HepG2 (cell line): ENCODE data around the gene ZNF483. TPM values are rescaled to one million over a fixed set of nuclear protein-coding genes. Genes with fewer than 3 reads are reported as not detected.

Experiments used
- ELF3 ChIP-seq: IDR thresholded peaks from 2 replicates; pipeline ENCODE4 v1.6.1; 2016; ENCODE audit warnings: missing genetic modification reagents, missing compliant biosample characterization
- ELF4 ChIP-seq: sonication (generic); formaldehyde crosslinking; IDR thresholded peaks from 2 replicates; pipeline ENCODE4 v1.5.0; 2020; ENCODE audit warnings: missing genetic modification reagents, mild to moderate bottlenecking, moderate library complexity, borderline replicate concordance
- FOSL2 ChIP-seq: sonication (generic); formaldehyde crosslinking; IDR thresholded peaks from 2 replicates; pipeline ENCODE4 v1.4.0; 2020; ENCODE audit warnings: missing genetic modification reagents
- HDAC1 ChIP-seq: sonication (generic); formaldehyde crosslinking; IDR thresholded peaks from 2 replicates; pipeline ENCODE4 v1.5.1; 2020; ENCODE audit warnings: mild to moderate bottlenecking, missing genetic modification reagents
- JUND ChIP-seq: sonication (generic); formaldehyde crosslinking; IDR thresholded peaks from 2 replicates; pipeline ENCODE4 v1.8.0; 2022; ENCODE audit warnings: mild to moderate bottlenecking, missing genetic modification reagents
- MAFG ChIP-seq: sonication (generic); formaldehyde crosslinking; IDR thresholded peaks from 2 replicates; pipeline ENCODE4 v1.5.1; 2020; ENCODE audit warnings: mild to moderate bottlenecking, missing genetic modification reagents
- MXD4 ChIP-seq: IDR thresholded peaks from 2 replicates; pipeline ENCODE4 v1.6.1; 2016; ENCODE audit warnings: mild to moderate bottlenecking, missing biosample characterization, missing genetic modification reagents
- MXI1 ChIP-seq: IDR thresholded peaks from 3 replicates; pipeline ENCODE4 v1.6.1; 2012; ENCODE audit warnings: low read depth, low read length, inconsistent platforms, borderline replicate concordance
- PPARG ChIP-seq: conservative IDR thresholded peaks from 2 replicates; pipeline ENCODE4 v1.6.1; 2016; ENCODE audit warnings: missing biosample characterization, missing genetic modification reagents
- RARG ChIP-seq: sonication (generic); formaldehyde crosslinking; IDR thresholded peaks from 2 replicates; pipeline ENCODE4 v1.4.0; 2020; ENCODE audit warnings: low read depth, mild to moderate bottlenecking, missing genetic modification reagents
- SRSF1 ChIP-seq: fragments of 200-400 bp; formaldehyde crosslinking; optimal IDR thresholded peaks from 2 replicates; pipeline ENCODE3; 2017; ENCODE audit warnings: mild to moderate bottlenecking, low read depth, low read length, moderate library complexity
- U2AF1 ChIP-seq: fragments of 200-400 bp; formaldehyde crosslinking; optimal IDR thresholded peaks from 2 replicates; pipeline ENCODE3; 2017; ENCODE audit warnings: mild to moderate bottlenecking, low read depth, low read length
- ZNF205 ChIP-seq: IDR thresholded peaks from 2 replicates; pipeline ENCODE4 v1.6.1; 2018; ENCODE audit warnings: missing biosample characterization, missing genetic modification reagents
- ZNF331 ChIP-seq: sonication (generic); formaldehyde crosslinking; IDR thresholded peaks from 2 replicates; pipeline ENCODE4 v1.4.0; 2020; ENCODE audit warnings: missing genetic modification reagents
- ZNF350 ChIP-seq: sonication (generic); formaldehyde crosslinking; IDR thresholded peaks from 2 replicates; pipeline ENCODE4 v1.4.0; 2020; ENCODE audit warnings: mild to moderate bottlenecking, low read depth, missing genetic modification reagents, borderline replicate concordance
- ZNF598 ChIP-seq: sonication (generic); formaldehyde crosslinking; IDR thresholded peaks from 2 replicates; pipeline ENCODE4 v1.5.1; 2020; ENCODE audit warnings: mild to moderate bottlenecking, missing genetic modification reagents, borderline replicate concordance
- ZSCAN20 ChIP-seq: sonication (generic); formaldehyde crosslinking; IDR thresholded peaks from 2 replicates; pipeline ENCODE4 v1.4.0; 2020; ENCODE audit warnings: missing genetic modification reagents, mild to moderate bottlenecking, borderline replicate concordance
- polyA plus RNA-seq, 8 experiments: library from polyadenylated mRNA; depleted of rRNA in 3 of 8; stranded (reverse) in 7 of 8; unstranded in 1 of 8; fragments of >200 nt; fragmentation: Illumina TruSeq in 4 of 8; extraction: Trizol in 4 of 8; gene quantifications; 2 replicates each; pipeline versions ENCODE4 v1.2.1 to v1.2.3, GENCODE V29; 2011 to 2016; ENCODE audit warnings: low read depth in 4 of 8, missing spikeins in 1 of 8, mixed read lengths in 1 of 8; ENCODE audit not compliant: insufficient read depth in 1 of 8
- total RNA-seq, 5 experiments: library from RNA; depleted of rRNA; stranded (reverse); fragments of >200 nt; fragmentation: Illumina TruSeq; extraction: Trizol; gene quantifications; 2 replicates each; pipeline ENCODE4 v1.2.3, GENCODE V29; 2016; ENCODE audit warnings: low read depth in 1 of 5
- TF ChIP-seq, protein P1 (sequence below): sonication (generic); formaldehyde crosslinking; IDR thresholded peaks from 2 replicates; pipeline ENCODE4 v1.9.0; 2022; ENCODE audit warnings: missing genetic modification reagents, mild to moderate bottlenecking, borderline replicate concordance
- TF ChIP-seq, protein P2 (sequence below): sonication (generic); formaldehyde crosslinking; IDR thresholded peaks from 2 replicates; pipeline ENCODE4 v1.8.1; 2023; ENCODE audit warnings: mild to moderate bottlenecking, inconsistent platforms, moderate library complexity, missing genetic modification reagents, borderline replicate concordance
- TF ChIP-seq, protein P3 (sequence below): sonication (generic); formaldehyde crosslinking; IDR thresholded peaks from 2 replicates; pipeline ENCODE4 v1.5.0; 2020; ENCODE audit warnings: mild to moderate bottlenecking, missing genetic modification reagents
- TF ChIP-seq, protein P4 (sequence below): sonication (generic); formaldehyde crosslinking; IDR thresholded peaks from 2 replicates; pipeline ENCODE4 v1.4.0; 2020; ENCODE audit warnings: missing genetic modification reagents
- TF ChIP-seq, protein P5 (sequence below): IDR thresholded peaks from 2 replicates; pipeline ENCODE4 v1.6.1; 2016; ENCODE audit warnings: low read depth, control low read depth

Gene ZNF483
- total and polyA plus RNA-seq, 2 of the 13 experiments (the other 11 are each of a cell fraction or from before 2014, with no cell fraction given), result 2.0 to 9.5 TPM

DNA sequence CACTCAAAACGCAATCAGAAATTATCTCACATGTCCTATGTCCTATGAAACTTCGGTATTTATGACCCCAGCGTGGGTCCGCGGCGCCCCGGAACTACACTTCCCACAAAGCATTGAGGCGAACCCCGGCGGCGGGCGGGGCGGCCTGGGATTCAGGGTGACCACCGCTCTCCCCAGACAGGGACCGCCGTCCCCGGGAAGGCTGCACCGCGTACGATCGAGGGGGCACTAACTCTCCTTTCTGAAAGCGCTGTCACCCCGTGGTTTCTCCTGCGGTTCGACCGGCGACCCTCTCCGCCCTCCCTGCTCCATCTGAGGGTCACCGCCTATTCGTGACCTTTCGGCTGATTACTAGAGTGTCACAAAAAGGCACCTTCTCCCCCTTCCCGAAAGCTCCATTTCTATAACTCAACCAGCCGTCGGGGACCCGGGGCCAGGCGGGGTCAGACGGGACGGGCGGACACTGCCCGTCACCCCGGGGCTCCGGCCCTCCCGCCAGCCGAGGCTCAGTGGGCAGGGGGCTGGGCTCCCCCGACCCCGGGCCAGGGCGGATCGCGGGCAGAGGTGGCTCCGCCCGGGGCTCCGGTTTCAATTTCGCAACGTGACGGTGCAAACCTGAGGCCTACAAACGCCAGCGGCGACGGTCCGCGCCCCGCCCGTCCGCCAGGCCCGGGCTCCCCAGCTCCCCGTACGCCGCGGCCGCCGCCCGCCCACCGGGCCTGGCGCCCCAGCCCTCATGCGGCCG lies 42.1 kb upstream of the ZNF483 start (continued):
- TF ChIP-seq, protein P1, sequence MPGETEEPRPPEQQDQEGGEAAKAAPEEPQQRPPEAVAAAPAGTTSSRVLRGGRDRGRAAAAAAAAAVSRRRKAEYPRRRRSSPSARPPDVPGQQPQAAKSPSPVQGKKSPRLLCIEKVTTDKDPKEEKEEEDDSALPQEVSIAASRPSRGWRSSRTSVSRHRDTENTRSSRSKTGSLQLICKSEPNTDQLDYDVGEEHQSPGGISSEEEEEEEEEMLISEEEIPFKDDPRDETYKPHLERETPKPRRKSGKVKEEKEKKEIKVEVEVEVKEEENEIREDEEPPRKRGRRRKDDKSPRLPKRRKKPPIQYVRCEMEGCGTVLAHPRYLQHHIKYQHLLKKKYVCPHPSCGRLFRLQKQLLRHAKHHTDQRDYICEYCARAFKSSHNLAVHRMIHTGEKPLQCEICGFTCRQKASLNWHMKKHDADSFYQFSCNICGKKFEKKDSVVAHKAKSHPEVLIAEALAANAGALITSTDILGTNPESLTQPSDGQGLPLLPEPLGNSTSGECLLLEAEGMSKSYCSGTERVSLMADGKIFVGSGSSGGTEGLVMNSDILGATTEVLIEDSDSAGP (CRISPR knock-in tag), result peak; percentile 57; the same call in 1 of the 2 replicates
- no peak for TF ChIP-seq SRSF1
- no peak; the same call in 1 of the 2 replicates for TF ChIP-seq PPARG (CRISPR knock-in tag)
- TF ChIP-seq RARG (CRISPR knock-in tag), result no peak
- TF ChIP-seq, protein P2, sequence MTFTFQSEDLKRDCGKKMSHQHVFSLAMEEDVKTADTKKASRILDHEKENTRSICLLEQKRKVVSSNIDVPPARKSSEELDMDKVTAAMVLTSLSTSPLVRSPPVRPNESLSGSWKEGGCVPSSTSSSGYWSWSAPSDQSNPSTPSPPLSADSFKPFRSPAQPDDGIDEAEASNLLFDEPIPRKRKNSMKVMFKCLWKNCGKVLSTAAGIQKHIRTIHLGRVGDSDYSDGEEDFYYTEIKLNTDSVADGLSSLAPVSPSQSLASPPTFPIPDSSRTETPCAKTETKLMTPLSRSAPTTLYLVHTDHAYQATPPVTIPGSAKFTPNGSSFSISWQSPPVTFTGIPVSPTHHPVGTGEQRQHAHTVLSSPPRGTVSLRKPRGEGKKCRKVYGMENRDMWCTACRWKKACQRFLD, result no peak
- TF ChIP-seq ZNF350 (CRISPR knock-in tag), result peak; percentile 50; the same call in 1 of the 2 replicates
- TF ChIP-seq U2AF1, result no peak
- no peak for TF ChIP-seq ZSCAN20 (CRISPR knock-in tag)
- TF ChIP-seq ZNF598 (CRISPR knock-in tag), result no peak
- TF ChIP-seq JUND (CRISPR knock-in tag), result no peak
- TF ChIP-seq FOSL2, result peak; percentile 23
- TF ChIP-seq HDAC1, result no peak; the same call in 1 of the 2 replicates
- no peak for TF ChIP-seq ELF4 (CRISPR knock-in tag)
- TF ChIP-seq MAFG, result no peak
- peak; percentile 15; the same call in 1 of the 3 replicates for TF ChIP-seq MXI1
- no peak for TF ChIP-seq ZNF205 (CRISPR knock-in tag)
- TF ChIP-seq, protein P3, sequence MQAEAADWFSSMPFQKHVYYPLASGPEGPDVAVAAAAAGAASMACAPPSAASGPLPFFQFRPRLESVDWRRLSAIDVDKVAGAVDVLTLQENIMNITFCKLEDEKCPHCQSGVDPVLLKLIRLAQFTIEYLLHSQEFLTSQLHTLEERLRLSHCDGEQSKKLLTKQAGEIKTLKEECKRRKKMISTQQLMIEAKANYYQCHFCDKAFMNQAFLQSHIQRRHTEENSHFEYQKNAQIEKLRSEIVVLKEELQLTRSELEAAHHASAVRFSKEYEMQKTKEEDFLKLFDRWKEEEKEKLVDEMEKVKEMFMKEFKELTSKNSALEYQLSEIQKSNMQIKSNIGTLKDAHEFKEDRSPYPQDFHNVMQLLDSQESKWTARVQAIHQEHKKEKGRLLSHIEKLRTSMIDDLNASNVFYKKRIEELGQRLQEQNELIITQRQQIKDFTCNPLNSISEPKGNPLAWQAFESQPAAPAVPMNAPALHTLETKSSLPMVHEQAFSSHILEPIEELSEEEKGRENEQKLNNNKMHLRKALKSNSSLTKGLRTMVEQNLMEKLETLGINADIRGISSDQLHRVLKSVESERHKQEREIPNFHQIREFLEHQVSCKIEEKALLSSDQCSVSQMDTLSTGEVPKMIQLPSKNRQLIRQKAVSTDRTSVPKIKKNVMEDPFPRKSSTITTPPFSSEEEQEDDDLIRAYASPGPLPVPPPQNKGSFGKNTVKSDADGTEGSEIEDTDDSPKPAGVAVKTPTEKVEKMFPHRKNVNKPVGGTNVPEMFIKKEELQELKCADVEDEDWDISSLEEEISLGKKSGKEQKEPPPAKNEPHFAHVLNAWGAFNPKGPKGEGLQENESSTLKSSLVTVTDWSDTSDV (CRISPR knock-in tag), result no peak
- no peak for TF ChIP-seq ELF3 (CRISPR knock-in tag)
- no peak for TF ChIP-seq ZNF331
- TF ChIP-seq, protein P4, sequence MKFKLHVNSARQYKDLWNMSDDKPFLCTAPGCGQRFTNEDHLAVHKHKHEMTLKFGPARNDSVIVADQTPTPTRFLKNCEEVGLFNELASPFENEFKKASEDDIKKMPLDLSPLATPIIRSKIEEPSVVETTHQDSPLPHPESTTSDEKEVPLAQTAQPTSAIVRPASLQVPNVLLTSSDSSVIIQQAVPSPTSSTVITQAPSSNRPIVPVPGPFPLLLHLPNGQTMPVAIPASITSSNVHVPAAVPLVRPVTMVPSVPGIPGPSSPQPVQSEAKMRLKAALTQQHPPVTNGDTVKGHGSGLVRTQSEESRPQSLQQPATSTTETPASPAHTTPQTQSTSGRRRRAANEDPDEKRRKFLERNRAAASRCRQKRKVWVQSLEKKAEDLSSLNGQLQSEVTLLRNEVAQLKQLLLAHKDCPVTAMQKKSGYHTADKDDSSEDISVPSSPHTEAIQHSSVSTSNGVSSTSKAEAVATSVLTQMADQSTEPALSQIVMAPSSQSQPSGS (CRISPR knock-in tag), result no peak; the same call in 1 of the 2 replicates
- no peak for TF ChIP-seq MXD4 (CRISPR knock-in tag)
- TF ChIP-seq, protein P5, sequence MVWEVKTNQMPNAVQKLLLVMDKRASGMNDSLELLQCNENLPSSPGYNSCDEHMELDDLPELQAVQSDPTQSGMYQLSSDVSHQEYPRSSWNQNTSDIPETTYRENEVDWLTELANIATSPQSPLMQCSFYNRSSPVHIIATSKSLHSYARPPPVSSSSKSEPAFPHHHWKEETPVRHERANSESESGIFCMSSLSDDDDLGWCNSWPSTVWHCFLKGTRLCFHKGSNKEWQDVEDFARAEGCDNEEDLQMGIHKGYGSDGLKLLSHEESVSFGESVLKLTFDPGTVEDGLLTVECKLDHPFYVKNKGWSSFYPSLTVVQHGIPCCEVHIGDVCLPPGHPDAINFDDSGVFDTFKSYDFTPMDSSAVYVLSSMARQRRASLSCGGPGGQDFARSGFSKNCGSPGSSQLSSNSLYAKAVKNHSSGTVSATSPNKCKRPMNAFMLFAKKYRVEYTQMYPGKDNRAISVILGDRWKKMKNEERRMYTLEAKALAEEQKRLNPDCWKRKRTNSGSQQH, result peak; percentile 52
